ENCODE data around the gene TBC1D4. TPM values are rescaled to one million over a fixed set of nuclear protein-coding genes. Genes with fewer than 3 reads are reported as not detected.

Gene TBC1D4, protein sequence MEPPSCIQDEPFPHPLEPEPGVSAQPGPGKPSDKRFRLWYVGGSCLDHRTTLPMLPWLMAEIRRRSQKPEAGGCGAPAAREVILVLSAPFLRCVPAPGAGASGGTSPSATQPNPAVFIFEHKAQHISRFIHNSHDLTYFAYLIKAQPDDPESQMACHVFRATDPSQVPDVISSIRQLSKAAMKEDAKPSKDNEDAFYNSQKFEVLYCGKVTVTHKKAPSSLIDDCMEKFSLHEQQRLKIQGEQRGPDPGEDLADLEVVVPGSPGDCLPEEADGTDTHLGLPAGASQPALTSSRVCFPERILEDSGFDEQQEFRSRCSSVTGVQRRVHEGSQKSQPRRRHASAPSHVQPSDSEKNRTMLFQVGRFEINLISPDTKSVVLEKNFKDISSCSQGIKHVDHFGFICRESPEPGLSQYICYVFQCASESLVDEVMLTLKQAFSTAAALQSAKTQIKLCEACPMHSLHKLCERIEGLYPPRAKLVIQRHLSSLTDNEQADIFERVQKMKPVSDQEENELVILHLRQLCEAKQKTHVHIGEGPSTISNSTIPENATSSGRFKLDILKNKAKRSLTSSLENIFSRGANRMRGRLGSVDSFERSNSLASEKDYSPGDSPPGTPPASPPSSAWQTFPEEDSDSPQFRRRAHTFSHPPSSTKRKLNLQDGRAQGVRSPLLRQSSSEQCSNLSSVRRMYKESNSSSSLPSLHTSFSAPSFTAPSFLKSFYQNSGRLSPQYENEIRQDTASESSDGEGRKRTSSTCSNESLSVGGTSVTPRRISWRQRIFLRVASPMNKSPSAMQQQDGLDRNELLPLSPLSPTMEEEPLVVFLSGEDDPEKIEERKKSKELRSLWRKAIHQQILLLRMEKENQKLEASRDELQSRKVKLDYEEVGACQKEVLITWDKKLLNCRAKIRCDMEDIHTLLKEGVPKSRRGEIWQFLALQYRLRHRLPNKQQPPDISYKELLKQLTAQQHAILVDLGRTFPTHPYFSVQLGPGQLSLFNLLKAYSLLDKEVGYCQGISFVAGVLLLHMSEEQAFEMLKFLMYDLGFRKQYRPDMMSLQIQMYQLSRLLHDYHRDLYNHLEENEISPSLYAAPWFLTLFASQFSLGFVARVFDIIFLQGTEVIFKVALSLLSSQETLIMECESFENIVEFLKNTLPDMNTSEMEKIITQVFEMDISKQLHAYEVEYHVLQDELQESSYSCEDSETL (N-terminal part only)
- 10 to 100 TPM; 38.2 to 56.9 (median 43.9) TPM for total RNA-seq

DNA sequence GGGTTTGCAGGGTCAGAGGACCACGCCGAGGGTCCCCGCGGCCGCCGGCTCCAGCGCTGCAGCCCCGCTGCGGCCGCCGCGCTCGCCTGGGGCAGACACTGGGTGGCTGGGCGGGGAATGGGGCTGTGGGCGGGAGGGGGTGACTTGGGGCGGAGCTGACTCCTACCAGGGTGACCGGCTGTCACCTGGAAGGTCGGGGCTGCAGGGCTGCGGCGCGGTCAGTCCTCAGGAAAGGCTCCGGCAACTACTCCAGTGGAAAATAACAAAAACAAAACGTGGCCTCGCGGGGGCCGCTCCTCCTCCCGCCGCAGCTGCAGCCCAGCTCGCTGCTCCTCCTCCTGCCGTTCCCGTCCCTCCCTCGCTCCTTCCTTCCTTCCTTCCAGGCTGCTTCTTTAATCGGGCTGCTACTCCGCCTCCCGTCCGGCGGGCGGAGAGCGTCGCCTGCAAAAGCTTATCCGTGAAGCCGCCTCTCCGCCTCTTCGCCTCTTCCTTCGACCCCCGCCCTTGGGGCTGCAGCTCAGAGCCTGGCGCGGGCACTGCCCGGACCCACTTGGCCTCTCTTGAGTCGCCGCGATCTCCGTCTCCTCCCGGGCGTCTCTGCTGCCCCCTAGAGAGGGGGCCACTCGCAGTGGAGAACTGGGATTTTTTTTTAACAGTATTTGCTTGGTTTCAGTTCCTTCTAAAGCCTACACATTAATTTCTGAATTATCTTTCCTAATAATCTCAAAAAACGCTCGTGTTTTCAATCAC, at the start of gene TBC1D4:
Gene TBC1D4, minus strand, starts transcription at position 100 of the 750 bp plus-strand sequence. CDS start 402 bp downstream, outside the sequence.
- TF ChIP-seq, protein P1, sequence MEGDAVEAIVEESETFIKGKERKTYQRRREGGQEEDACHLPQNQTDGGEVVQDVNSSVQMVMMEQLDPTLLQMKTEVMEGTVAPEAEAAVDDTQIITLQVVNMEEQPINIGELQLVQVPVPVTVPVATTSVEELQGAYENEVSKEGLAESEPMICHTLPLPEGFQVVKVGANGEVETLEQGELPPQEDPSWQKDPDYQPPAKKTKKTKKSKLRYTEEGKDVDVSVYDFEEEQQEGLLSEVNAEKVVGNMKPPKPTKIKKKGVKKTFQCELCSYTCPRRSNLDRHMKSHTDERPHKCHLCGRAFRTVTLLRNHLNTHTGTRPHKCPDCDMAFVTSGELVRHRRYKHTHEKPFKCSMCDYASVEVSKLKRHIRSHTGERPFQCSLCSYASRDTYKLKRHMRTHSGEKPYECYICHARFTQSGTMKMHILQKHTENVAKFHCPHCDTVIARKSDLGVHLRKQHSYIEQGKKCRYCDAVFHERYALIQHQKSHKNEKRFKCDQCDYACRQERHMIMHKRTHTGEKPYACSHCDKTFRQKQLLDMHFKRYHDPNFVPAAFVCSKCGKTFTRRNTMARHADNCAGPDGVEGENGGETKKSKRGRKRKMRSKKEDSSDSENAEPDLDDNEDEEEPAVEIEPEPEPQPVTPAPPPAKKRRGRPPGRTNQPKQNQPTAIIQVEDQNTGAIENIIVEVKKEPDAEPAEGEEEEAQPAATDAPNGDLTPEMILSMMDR (IDR thresholded peaks at IDR 0.05; ENCODE audit: low read depth) = no peak

DNA sequence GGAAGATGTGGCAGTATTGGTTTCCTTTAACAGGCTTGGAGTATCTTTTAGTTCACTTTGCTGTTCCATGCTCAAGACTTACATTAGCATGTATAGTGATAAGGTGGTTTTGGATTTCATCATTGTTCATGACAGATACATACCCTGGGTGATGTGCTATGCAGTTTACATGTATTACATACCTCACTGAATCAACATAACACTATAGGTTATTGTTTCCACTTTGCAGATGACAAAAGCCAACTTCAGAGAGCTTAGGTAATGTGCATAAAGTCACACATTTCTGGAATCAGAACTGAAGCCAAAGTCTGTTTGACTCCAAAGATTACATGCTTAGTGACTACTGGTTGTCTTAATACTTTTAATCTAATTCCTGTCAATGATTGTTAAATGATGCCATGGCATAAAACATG, 48.6 kb upstream of the TBC1D4 start:
- TF ChIP-seq, protein P1 (IDR thresholded peaks at IDR 0.05; ENCODE audit: low read depth) = no peak

DNA sequence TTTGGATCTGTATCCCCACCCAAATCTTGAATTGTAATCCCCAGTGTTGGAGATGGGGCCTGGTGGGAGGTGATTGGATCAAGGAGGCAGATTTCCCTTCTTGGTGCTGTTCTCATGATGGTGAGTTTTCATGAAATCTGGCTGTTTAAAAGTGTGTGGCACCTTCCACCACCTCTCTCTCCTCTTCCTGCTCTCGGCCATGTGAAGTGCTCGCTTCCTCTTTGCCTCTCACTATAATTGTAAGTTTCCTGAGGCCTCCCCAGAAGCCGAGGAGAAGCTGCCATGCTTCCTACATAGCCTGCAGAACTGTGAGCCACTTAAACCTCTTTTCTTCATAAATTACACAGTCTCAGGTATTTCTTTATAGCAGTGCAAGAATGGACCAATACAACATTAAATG, 40.0 kb upstream of the TBC1D4 start:
- TF ChIP-seq, protein P1 (IDR thresholded peaks at IDR 0.05; ENCODE audit: low read depth) = no peak

GRCh38 chr13:75518439-75519088, 36.6 kb upstream of the TBC1D4 start:
- TF ChIP-seq, protein P1 (IDR thresholded peaks at IDR 0.05; ENCODE audit: low read depth) = no peak

GRCh38 chr13:75514080-75514995, 32.4 kb upstream of the TBC1D4 start:
- TF ChIP-seq, protein P1 (IDR thresholded peaks at IDR 0.05; ENCODE audit: low read depth) = no peak

Measured in subcutaneous adipose tissue (tissue), 4 donors.